Naive thymus-derived CD4-positive, alpha-beta T cell (primary cell): ENCODE measurements around the gene SIX4. TPM values are rescaled to one million over a fixed set of nuclear protein-coding genes. Genes with fewer than 3 reads are reported as not detected.

Experiments
- ATAC-seq: fragments of 150-1000 bp; cut with Tn5 transposase; 2 replicates; pipeline ENCODE4 v1.10.0; 2021; ENCODE audit warnings: mild to moderate bottlenecking, moderate library complexity
- CTCF ChIA-PET: fragments of 350-600 bp; sonication (Branson Sonifier 250); formaldehyde crosslinking; loops from one replicate; lab custom pipeline; 2021; ENCODE audit warnings: antibody characterized with exemption; lab: Charles Lee
- POLR2A ChIA-PET: fragments of 350-600 bp; sonication (Branson Sonifier 250); formaldehyde crosslinking; loops from one replicate; lab custom pipeline; 2021; ENCODE audit warnings: antibody characterized with exemption, inconsistent platforms; lab: Charles Lee
- DNase-seq, 9 donors: peaks; one replicate each; pipeline versions ENCODE4 v3.0.0 to v3.0.0-alpha.2; 2020 to 2022; ENCODE audit warnings: mixed read lengths in 1 of 9
- H3K27ac ChIP-seq: one replicate; pipeline ENCODE4 v1.7.0; 2013; ENCODE audit warnings: mild to moderate bottlenecking, low read depth, low read length, moderate library complexity
- H3K27me3 ChIP-seq, 2 donors: one replicate each; pipeline ENCODE4 v1.7.0; 2013; ENCODE audit warnings: low read length in 2 of 2, mild to moderate bottlenecking in 2 of 2, moderate library complexity in 2 of 2; ENCODE audit not compliant: control insufficient read depth in 2 of 2, insufficient read depth in 2 of 2
- H3K36me3 ChIP-seq, 3 experiments: 1 replicate in 2 of 3; 2 replicates in 1 of 3; pipeline ENCODE4 v1.7.0; 2013; ENCODE audit warnings: low read length in 3 of 3, mild to moderate bottlenecking in 3 of 3, moderate library complexity in 1 of 3; ENCODE audit not compliant: insufficient read depth in 3 of 3, control insufficient read depth in 2 of 3
- H3K4me1 ChIP-seq, 2 donors: one replicate each; pipeline ENCODE4 v1.7.0; 2013; ENCODE audit warnings: low read length in 2 of 2, mild to moderate bottlenecking in 2 of 2, moderate library complexity in 1 of 2; ENCODE audit not compliant: control insufficient read depth in 2 of 2, insufficient read depth in 2 of 2
- H3K4me3 ChIP-seq: 2 replicates; pipeline ENCODE4 v1.7.0; 2013; ENCODE audit warnings: mild to moderate bottlenecking, low read length
- H3K9me3 ChIP-seq, 3 experiments: 1 replicate in 2 of 3; 2 replicates in 1 of 3; pipeline ENCODE4 v1.7.0; 2013; ENCODE audit warnings: low read length in 3 of 3; ENCODE audit not compliant: control insufficient read depth in 2 of 3
- H3K27ac Mint-ChIP-seq, 9 donors: one replicate each; pipeline ENCODE4 v1.8.0; 2020 to 2022; ENCODE audit warnings: mixed read lengths in 9 of 9, mild to moderate bottlenecking in 8 of 9, moderate library complexity in 5 of 9, inconsistent platforms in 2 of 9
- H3K27me3 Mint-ChIP-seq, 5 donors: one replicate each; pipeline ENCODE4 v1.8.0; 2021 to 2022; ENCODE audit warnings: mixed read lengths in 5 of 5, mild to moderate bottlenecking in 1 of 5
- H3K36me3 Mint-ChIP-seq, 5 donors: one replicate each; pipeline ENCODE4 v1.8.0; 2020 to 2022; ENCODE audit warnings: mixed read lengths in 5 of 5, mild to moderate bottlenecking in 3 of 5, inconsistent platforms in 1 of 5
- H3K4me1 Mint-ChIP-seq, 7 donors: one replicate each; pipeline ENCODE4 v1.8.0; 2020 to 2022; ENCODE audit warnings: mixed read lengths in 7 of 7, mild to moderate bottlenecking in 3 of 7, inconsistent platforms in 1 of 7
- H3K4me3 Mint-ChIP-seq, 10 donors: one replicate each; pipeline ENCODE4 v1.8.0; 2020 to 2022; ENCODE audit warnings: mild to moderate bottlenecking in 10 of 10, mixed read lengths in 10 of 10, moderate library complexity in 6 of 10, inconsistent platforms in 2 of 10
- H3K9me3 Mint-ChIP-seq, 11 donors: one replicate each; pipeline ENCODE4 v1.8.0; 2020 to 2022; ENCODE audit warnings: mixed read lengths in 11 of 11, mild to moderate bottlenecking in 4 of 11, inconsistent platforms in 1 of 11, moderate library complexity in 1 of 11
- intact Hi-C, 2 donors: fragments of 100-400 bp; cut with micrococcal nuclease; formaldehyde crosslinking; loops; one replicate each; pipeline ENCODE4 v1.15.1; 2023
- polyA plus RNA-seq, 2 donors: library from polyadenylated mRNA; unstranded; fragments of 300-500 nt; fragmentation: Illumina TruSeq; gene quantifications; one replicate each; pipeline ENCODE4 v1.2.3, GENCODE V29; 2021
- total RNA-seq, 6 experiments: library from RNA in 5 of 6; stranded (reverse) in 5 of 6; gene quantifications; 1 replicate in 5 of 6; 2 replicates in 1 of 6; pipeline ENCODE4 v1.2.3 and lab custom pipeline; 2021 to 2026

Gene SIX4
- under 1 TPM in 1 of 5 experiments, not detected in 4; 0.46 TPM for total RNA-seq
- not detected for polyA plus RNA-seq
- total RNA-seq (lab: John Stamatoyannopoulos, UW) = not detected

GRCh38 chr14:60723907-60724618 lies at the start of gene SIX4:
TSS of gene SIX4 (minus strand) at chr14:60724351. CDS start at chr14:60724074, 277 bp downstream.
- ChIA-PET CTCF (no interaction called here), POLR2A (interaction anchor here (1.2 kb wide), 1 partner anchor 93 kb away, joined by 3 read pairs; no protein-coding TSS in a partner anchor)
- Histone ChIP-seq H3K27ac (no peak within 1 kb of the TSS), H3K4me1 (peaks cover 5 to 6% of the 10 kb centered on the region in 2 donors), H3K9me3 (no peaks in the 10 kb centered on the region), H3K36me3 (no peaks in the 10 kb centered on the region), H3K4me3 (peak within 1 kb of the TSS; percentile 61), H3K27me3 (peaks cover 5 to 27% of the 10 kb centered on the region in 2 donors)
- Mint-ChIP-seq H3K4me3 (peak within 1 kb of the TSS; percentile 85 to 96 (median 90)), H3K27ac (peak within 1 kb of the TSS in 1 of 9 donors; percentile 76), H3K9me3 (peaks cover 0 to 4% (median 0%) of the 10 kb centered on the region in 11 donors), H3K36me3 (peaks cover 0 to 9% (median 2%) of the 10 kb centered on the region in 5 donors), H3K4me1 (peaks cover 0 to 28% (median 16%) of the 10 kb centered on the region in 7 donors), H3K27me3 (peaks cover 73 to 80% (median 80%) of the 10 kb centered on the region in 5 donors)
- intact Hi-C loops = loop anchor here (1.0 to 10.0 kb wide), 6 partner anchors 10 to 531 kb away; partner anchors contain the start of gene MNAT1 (in 1 of the 2)
- ATAC-seq (peak; percentile 33), DNase-seq (peak in 1 of 9 donors; percentile 2)

- Histone ChIP-seq H3K9me3 (no peaks in the 10 kb centered on the region), H3K4me1 (peaks cover 0 to 3% of the 10 kb centered on the region in 2 donors), H3K4me3 (no peak overlapping the region), H3K27me3 (no peaks in the 10 kb centered on the region), H3K27ac (no peak overlapping the region), H3K36me3 (no peaks in the 10 kb centered on the region)
- intact Hi-C loops = no loop called here
- POLR2A ChIA-PET = no interaction called here
- CTCF ChIA-PET = no interaction called here
- H3K9me3 Mint-ChIP-seq = no peaks in the 10 kb centered on the region
- H3K27me3 Mint-ChIP-seq = no peaks in the 10 kb centered on the region
- H3K27ac Mint-ChIP-seq = no peak overlapping the region
- H3K4me1 Mint-ChIP-seq = peaks cover 4 to 18% (median 14%) of the 10 kb centered on the region in 7 donors
- DNase-seq (no peak), ATAC-seq (no peak)
- H3K36me3 Mint-ChIP-seq = peaks cover 0 to 11% (median 4%) of the 10 kb centered on the region in 5 donors
- no peak overlapping the region for H3K4me3 Mint-ChIP-seq
Measured at GRCh38 chr14:60773558-60773957, 49.4 kb upstream of the SIX4 start.

GRCh38 chr14:60771117-60771516 lies 47.0 kb upstream of the SIX4 start:
- DNase-seq (no peak), ATAC-seq (no peak)
- H3K27ac ChIP-seq = no peak overlapping the region
- Mint-ChIP-seq H3K4me1 (peaks cover 6 to 20% (median 14%) of the 10 kb centered on the region in 7 donors), H3K36me3 (peaks cover 0 to 14% (median 8%) of the 10 kb centered on the region in 5 donors), H3K4me3 (no peak overlapping the region), H3K9me3 (no peaks in the 10 kb centered on the region), H3K27me3 (no peaks in the 10 kb centered on the region), H3K27ac (no peak overlapping the region)
- ChIA-PET CTCF (no interaction called here), POLR2A (no interaction called here)
- H3K9me3 ChIP-seq = no peaks in the 10 kb centered on the region
- H3K36me3 ChIP-seq = no peaks in the 10 kb centered on the region
- no peak overlapping the region for H3K4me3 ChIP-seq
- no peaks in the 10 kb centered on the region for H3K27me3 ChIP-seq
- peaks cover 0 to 3% of the 10 kb centered on the region in 2 donors for H3K4me1 ChIP-seq
- intact Hi-C loops = no loop called here

GRCh38 chr14:60768602-60769001 lies 44.5 kb upstream of the SIX4 start:
- Histone ChIP-seq H3K27me3 (no peaks in the 10 kb centered on the region), H3K27ac (no peak overlapping the region), H3K9me3 (no peaks in the 10 kb centered on the region), H3K4me3 (no peak overlapping the region), H3K4me1 (peaks cover 0 to under 1% of the 10 kb centered on the region in 2 donors), H3K36me3 (no peaks in the 10 kb centered on the region)
- H3K4me3 Mint-ChIP-seq = no peak overlapping the region
- no peak overlapping the region for H3K27ac Mint-ChIP-seq
- ChIA-PET POLR2A (no interaction called here), CTCF (no interaction called here)
- DNase-seq = no peak
- H3K9me3 Mint-ChIP-seq = no peaks in the 10 kb centered on the region
- intact Hi-C loops = no loop called here
- peaks cover 0 to 22% (median 12%) of the 10 kb centered on the region in 5 donors for H3K36me3 Mint-ChIP-seq
- ATAC-seq = no peak
- no peaks in the 10 kb centered on the region for H3K27me3 Mint-ChIP-seq
- peaks cover 6 to 26% (median 20%) of the 10 kb centered on the region in 7 donors for H3K4me1 Mint-ChIP-seq

GRCh38 chr14:60760644-60761364 lies 36.7 kb upstream of the SIX4 start:
- ATAC-seq = no peak
- Histone ChIP-seq H3K36me3 (no peaks in the 10 kb centered on the region), H3K9me3 (no peaks in the 10 kb centered on the region), H3K27me3 (no peaks in the 10 kb centered on the region), H3K27ac (no peak overlapping the region), H3K4me3 (no peak overlapping the region), H3K4me1 (peaks cover 4 to 5% of the 10 kb centered on the region in 2 donors)
- ChIA-PET POLR2A (no interaction called here), CTCF (no interaction called here)
- DNase-seq = no peak
- H3K4me3 Mint-ChIP-seq = no peak overlapping the region
- H3K27me3 Mint-ChIP-seq = peaks cover 0 to 7% (median 0%) of the 10 kb centered on the region in 5 donors
- H3K36me3 Mint-ChIP-seq = peaks cover 0 to 20% (median 10%) of the 10 kb centered on the region in 5 donors
- H3K27ac Mint-ChIP-seq = no peak overlapping the region
- intact Hi-C loops = no loop called here
- no peaks in the 10 kb centered on the region for H3K9me3 Mint-ChIP-seq
- H3K4me1 Mint-ChIP-seq = peaks cover 16 to 49% (median 45%) of the 10 kb centered on the region in 7 donors

GRCh38 chr14:60760209-60760608 lies 36.1 kb upstream of the SIX4 start:
- Mint-ChIP-seq H3K27ac (no peak overlapping the region), H3K4me3 (no peak overlapping the region), H3K4me1 (peaks cover 16 to 53% (median 48%) of the 10 kb centered on the region in 7 donors), H3K27me3 (peaks cover 0 to 7% (median 0%) of the 10 kb centered on the region in 5 donors), H3K36me3 (peaks cover 0 to 23% (median 10%) of the 10 kb centered on the region in 5 donors), H3K9me3 (no peaks in the 10 kb centered on the region)
- DNase-seq = no peak
- POLR2A ChIA-PET = no interaction called here
- ATAC-seq = no peak
- Histone ChIP-seq H3K4me3 (no peak overlapping the region), H3K27me3 (no peaks in the 10 kb centered on the region), H3K36me3 (no peaks in the 10 kb centered on the region), H3K4me1 (peaks cover 4 to 5% of the 10 kb centered on the region in 2 donors), H3K9me3 (no peaks in the 10 kb centered on the region), H3K27ac (no peak overlapping the region)
- intact Hi-C loops = no loop called here
- CTCF ChIA-PET = no interaction called here
